ENCODE measurements around the gene PPP6R3. TPM values are rescaled to one million over a fixed set of nuclear protein-coding genes. Genes with fewer than 3 reads are reported as not detected.
"Not testable (repeated sequence)": the region's sequence is repeated elsewhere in the genome, so short reads cannot be mapped to it uniquely, and the experiment has no call there.

PPP6R3 gene
- total RNA-seq, 2 donors from 2014 or later = 118 to 136 TPM

GRCh38 chr11:68621826-68622225 lies 161.3 kb downstream of the PPP6R3 start:
- 89 to 95% methylated on average over 2 of the region's 2 CpGs for WGBS, 2 experiments (ENCODE audit: insufficient coverage in 1 of 2, insufficient read length in 1 of 2)
- Mint-ChIP-seq H3K9me3 (peaks cover 62% of the 10 kb centered on the region), H3K27ac (no peak overlapping the region), H3K4me3 (no peak overlapping the region), H3K36me3 (ENCODE audit: low read depth) (peaks cover 50% of the 10 kb centered on the region), H3K27me3 (ENCODE audit: insufficient read depth) (no peaks in the 10 kb centered on the region), H3K4me1 (no peaks in the 10 kb centered on the region)
- no peak for TF ChIP-seq CTCF (conservative IDR thresholded peaks at IDR 0.05)
- Histone ChIP-seq H3K4me1 (ENCODE audit: control insufficient read depth, insufficient read depth, low read length) (no peaks in the 10 kb centered on the region), H3K27me3 (ENCODE audit: control insufficient read depth, insufficient read depth, low read length, poor library complexity, severe bottlenecking) (no peaks in the 10 kb centered on the region), H3K9me3 (ENCODE audit: control insufficient read depth, low read length) (peaks cover 55% of the 10 kb centered on the region), H3K4me3 (ENCODE audit: low read length) (peak overlapping the region; percentile 64), H3K36me3 (ENCODE audit: control insufficient read depth, insufficient read depth, low read length) (peaks cover 22% of the 10 kb centered on the region), H3K9ac (ENCODE audit: extremely low read depth, low read length, poor library complexity, severe bottlenecking) (no peak overlapping the region), H3K27ac (ENCODE audit: low read depth, low read length) (no peak overlapping the region)
- DNase-seq = no peak

GRCh38 chr11:68623706-68624105 lies 163.2 kb downstream of the PPP6R3 start:
- not testable (repeated sequence) for DNase-seq; H3K27ac Mint-ChIP-seq; H3K27ac ChIP-seq (ENCODE audit: low read depth, low read length); H3K4me3 Mint-ChIP-seq; H3K27me3 Mint-ChIP-seq (ENCODE audit: insufficient read depth); H3K27me3 ChIP-seq (ENCODE audit: control insufficient read depth, insufficient read depth, low read length, poor library complexity, severe bottlenecking); H3K4me1 Mint-ChIP-seq; H3K4me3 ChIP-seq (ENCODE audit: low read length); H3K4me1 ChIP-seq (ENCODE audit: control insufficient read depth, insufficient read depth, low read length); H3K36me3 ChIP-seq (ENCODE audit: control insufficient read depth, insufficient read depth, low read length); H3K9ac ChIP-seq (ENCODE audit: extremely low read depth, low read length, poor library complexity, severe bottlenecking)
- Mint-ChIP-seq H3K9me3 (peaks cover 49% of the 10 kb centered on the region), H3K36me3 (ENCODE audit: low read depth) (peaks cover 33% of the 10 kb centered on the region)
- H3K9me3 ChIP-seq (ENCODE audit: control insufficient read depth, low read length) = peaks cover 54% of the 10 kb centered on the region
- 89 to 94% methylated on average over 4 to 9 of the region's 9 CpGs for WGBS, 2 experiments (ENCODE audit: insufficient coverage in 1 of 2, insufficient read length in 1 of 2)

GRCh38 chr11:68625069-68625468 lies 164.5 kb downstream of the PPP6R3 start:
- not testable (repeated sequence) for H3K4me3 Mint-ChIP-seq; H3K27ac ChIP-seq (ENCODE audit: low read depth, low read length); H3K36me3 ChIP-seq (ENCODE audit: control insufficient read depth, insufficient read depth, low read length); H3K4me1 ChIP-seq (ENCODE audit: control insufficient read depth, insufficient read depth, low read length); H3K27me3 Mint-ChIP-seq (ENCODE audit: insufficient read depth); H3K4me3 ChIP-seq (ENCODE audit: low read length); H3K27me3 ChIP-seq (ENCODE audit: control insufficient read depth, insufficient read depth, low read length, poor library complexity, severe bottlenecking); DNase-seq; H3K27ac Mint-ChIP-seq; H3K4me1 Mint-ChIP-seq; H3K9ac ChIP-seq (ENCODE audit: extremely low read depth, low read length, poor library complexity, severe bottlenecking)
- Mint-ChIP-seq H3K36me3 (ENCODE audit: low read depth) (peaks cover 33% of the 10 kb centered on the region), H3K9me3 (peaks cover 49% of the 10 kb centered on the region)
- 97 to 100% methylated on average over 1 to 4 of the region's 4 CpGs for WGBS, 2 experiments (ENCODE audit: insufficient coverage in 1 of 2, insufficient read length in 1 of 2)
- H3K9me3 ChIP-seq (ENCODE audit: control insufficient read depth, low read length) = peaks cover 54% of the 10 kb centered on the region

- H3K27ac ChIP-seq (ENCODE audit: low read depth, low read length); H3K27ac Mint-ChIP-seq; H3K4me1 Mint-ChIP-seq; DNase-seq; H3K36me3 ChIP-seq (ENCODE audit: control insufficient read depth, insufficient read depth, low read length); H3K27me3 Mint-ChIP-seq (ENCODE audit: insufficient read depth); H3K4me3 Mint-ChIP-seq; H3K4me1 ChIP-seq (ENCODE audit: control insufficient read depth, insufficient read depth, low read length); H3K9ac ChIP-seq (ENCODE audit: extremely low read depth, low read length, poor library complexity, severe bottlenecking); H3K27me3 ChIP-seq (ENCODE audit: control insufficient read depth, insufficient read depth, low read length, poor library complexity, severe bottlenecking): not testable (repeated sequence)
- Histone ChIP-seq H3K9me3 (ENCODE audit: control insufficient read depth, low read length) (peaks cover 49% of the 10 kb centered on the region), H3K4me3 (ENCODE audit: low read length) (peak overlapping the region; percentile 45)
- Mint-ChIP-seq H3K9me3 (peaks cover 42% of the 10 kb centered on the region), H3K36me3 (ENCODE audit: low read depth) (peaks cover 31% of the 10 kb centered on the region)
- 93 to 96% methylated on average over 3 to 7 of the region's 7 CpGs for WGBS, 2 experiments (ENCODE audit: insufficient coverage in 1 of 2, insufficient read length in 1 of 2)
Observed at GRCh38 chr11:68626236-68626635, 165.7 kb downstream of the PPP6R3 start.

- H3K4me3 Mint-ChIP-seq; H3K36me3 ChIP-seq (ENCODE audit: control insufficient read depth, insufficient read depth, low read length); H3K27ac ChIP-seq (ENCODE audit: low read depth, low read length); DNase-seq; H3K9ac ChIP-seq (ENCODE audit: extremely low read depth, low read length, poor library complexity, severe bottlenecking); H3K4me1 Mint-ChIP-seq; H3K27me3 ChIP-seq (ENCODE audit: control insufficient read depth, insufficient read depth, low read length, poor library complexity, severe bottlenecking); H3K27me3 Mint-ChIP-seq (ENCODE audit: insufficient read depth); H3K4me1 ChIP-seq (ENCODE audit: control insufficient read depth, insufficient read depth, low read length); H3K27ac Mint-ChIP-seq: not testable (repeated sequence)
- peak overlapping the region; percentile 12 for H3K4me3 ChIP-seq (ENCODE audit: low read length)
- Mint-ChIP-seq H3K36me3 (ENCODE audit: low read depth) (peaks cover 11% of the 10 kb centered on the region), H3K9me3 (peaks cover 16% of the 10 kb centered on the region)
- WGBS, 2 experiments (ENCODE audit: insufficient coverage in 1 of 2, insufficient read length in 1 of 2) = 64 to 71% methylated on average over 1 of the region's 5 CpGs
- peaks cover 31% of the 10 kb centered on the region for H3K9me3 ChIP-seq (ENCODE audit: control insufficient read depth, low read length)
Observed at GRCh38 chr11:68628837-68629236, 168.3 kb downstream of the PPP6R3 start.

- not testable (repeated sequence) for H3K36me3 ChIP-seq (ENCODE audit: control insufficient read depth, insufficient read depth, low read length); H3K27ac Mint-ChIP-seq; H3K9ac ChIP-seq (ENCODE audit: extremely low read depth, low read length, poor library complexity, severe bottlenecking); H3K4me3 Mint-ChIP-seq; H3K4me1 ChIP-seq (ENCODE audit: control insufficient read depth, insufficient read depth, low read length); H3K9me3 ChIP-seq (ENCODE audit: control insufficient read depth, low read length); H3K27me3 Mint-ChIP-seq (ENCODE audit: insufficient read depth); H3K9me3 Mint-ChIP-seq; H3K27ac ChIP-seq (ENCODE audit: low read depth, low read length); H3K4me3 ChIP-seq (ENCODE audit: low read length); H3K36me3 Mint-ChIP-seq (ENCODE audit: low read depth); H3K27me3 ChIP-seq (ENCODE audit: control insufficient read depth, insufficient read depth, low read length, poor library complexity, severe bottlenecking)
- 88 to 100% methylated on average over 2 to 8 of the region's 8 CpGs for WGBS, 2 experiments (ENCODE audit: insufficient coverage in 1 of 2, insufficient read length in 1 of 2)
- DNase-seq = peak; percentile 73
- peaks cover 27% of the 10 kb centered on the region for H3K4me1 Mint-ChIP-seq
Observed at GRCh38 chr11:68632375-68632774, 171.8 kb downstream of the PPP6R3 start.
